Fibroblast of lung (primary cell): ENCODE results near the gene MT1G. TPM values are rescaled to one million over a fixed set of nuclear protein-coding genes. Genes with fewer than 3 reads are reported as not detected.
A peak's percentile ranks its signal among the peaks of the same experiment; 100 is the strongest.

Experiments
- DNase-seq, 2 donors: peaks; one replicate each; pipeline versions ENCODE4 v3.0.0 to v3.0.0-alpha.2; 2010; ENCODE audit warnings: low read depth in 2 of 2
- H2AFZ ChIP-seq: 2 replicates; pipeline ENCODE4 v1.5.1; 2012; ENCODE audit warnings: low read length, control low read depth, inconsistent platforms
- H3K27ac ChIP-seq: 2 replicates; pipeline ENCODE4 v1.5.1; 2011; ENCODE audit warnings: low read length, control low read depth; ENCODE audit not compliant: insufficient read depth
- H3K27me3 ChIP-seq: 2 replicates; pipeline ENCODE4 v1.5.1; 2011; ENCODE audit warnings: mild to moderate bottlenecking, low read length; ENCODE audit not compliant: control insufficient read depth, insufficient read depth
- H3K36me3 ChIP-seq: 2 replicates; pipeline ENCODE4 v1.5.1; 2011; ENCODE audit warnings: low read length; ENCODE audit not compliant: control insufficient read depth, insufficient read depth
- H3K4me1 ChIP-seq: 2 replicates; pipeline ENCODE4 v1.5.1; 2011; ENCODE audit warnings: low read length; ENCODE audit not compliant: control insufficient read depth, insufficient read depth; ENCODE audit errors: extremely low read depth
- H3K4me2 ChIP-seq: 2 replicates; pipeline ENCODE4 v1.5.1; 2011; ENCODE audit warnings: low read length, control low read depth; ENCODE audit not compliant: insufficient read depth; ENCODE audit errors: extremely low read depth
- H3K4me3 ChIP-seq, 4 experiments: fragments of 200-600 bp in 1 of 4; sonication (generic) in 1 of 4; replicated peaks in 1 of 4; 2 replicates each; pipeline ENCODE4 v1.5.1; 2011 to 2016; ENCODE audit warnings: low read length in 4 of 4, low read depth in 3 of 4, mild to moderate bottlenecking in 3 of 4, control low read depth in 2 of 4, inconsistent platforms in 1 of 4, mixed read lengths in 1 of 4; ENCODE audit not compliant: insufficient read depth in 1 of 4; ENCODE audit errors: control extremely low read depth in 1 of 4
- H3K79me2 ChIP-seq: 2 replicates; pipeline ENCODE4 v1.5.1; 2012; ENCODE audit warnings: mild to moderate bottlenecking, low read length, inconsistent platforms; ENCODE audit not compliant: control insufficient read depth, insufficient read depth
- H3K9ac ChIP-seq: 2 replicates; pipeline ENCODE4 v1.5.1; 2011; ENCODE audit warnings: mild to moderate bottlenecking, low read length, control low read depth; ENCODE audit not compliant: insufficient read depth
- H3K9me3 ChIP-seq: 2 replicates; pipeline ENCODE4 v1.5.1; 2012; ENCODE audit warnings: low read depth, low read length; ENCODE audit not compliant: control insufficient read depth, insufficient read depth
- H4K20me1 ChIP-seq: 2 replicates; pipeline ENCODE4 v1.5.1; 2011; ENCODE audit warnings: low read length; ENCODE audit not compliant: control insufficient read depth, insufficient read depth; ENCODE audit errors: extremely low read depth
- CTCF ChIP-seq, 2 donors: IDR thresholded peaks in 1 of 2; conservative IDR thresholded peaks in 1 of 2; 1 replicate in 1 of 2; 2 replicates in 1 of 2; pipeline ENCODE4 v1.5.1; 2011 to 2012; ENCODE audit warnings: low read length in 2 of 2, control low read depth in 1 of 2, inconsistent platforms in 1 of 2, low read depth in 1 of 2, mild to moderate bottlenecking in 1 of 2
- EZH2 ChIP-seq: IDR thresholded peaks from 2 replicates; pipeline ENCODE4 v1.5.1; 2012; ENCODE audit warnings: low read length, control low read depth, mild to moderate bottlenecking; ENCODE audit errors: missing control alignments
- polyA plus RNA-seq, 2 donors: library from polyadenylated mRNA; depleted of rRNA in 1 of 2; stranded (reverse) in 1 of 2; unstranded in 1 of 2; fragments of >200 nt; gene quantifications; 2 replicates each; pipeline ENCODE4 v1.2.1, GENCODE V29; 2011 to 2012; ENCODE audit warnings: missing spikeins in 1 of 2
- total RNA-seq: library from RNA; depleted of rRNA; stranded (reverse); fragments of >200 nt; gene quantifications from 2 replicates; pipeline ENCODE4 v1.2.1, GENCODE V29; 2014

The MT1G gene
- total and polyA plus RNA-seq, 2 donors (not counting 1 experiment from before 2014, with no cell fraction given): 5.7 to 11.6 TPM

- H3K79me2 ChIP-seq: no peaks in the 10 kb centered on the region
Observed at GRCh38 chr16:56640076-56640475, 27.8 kb downstream of the MT1G start.

GRCh38 chr16:56639045-56639444, 28.8 kb downstream of the MT1G start:
- Histone ChIP-seq H3K27ac (no peak overlapping the region), H3K36me3 (no peaks in the 10 kb centered on the region), H3K9ac (no peak overlapping the region), H3K79me2 (no peaks in the 10 kb centered on the region), H3K9me3 (no peaks in the 10 kb centered on the region), H4K20me1 (no peaks in the 10 kb centered on the region), H3K4me1 (no peaks in the 10 kb centered on the region), H3K27me3 (peaks cover 5% of the 10 kb centered on the region), H3K4me2 (no peak overlapping the region), H2AFZ (no peak overlapping the region), H3K4me3 (no peak overlapping the region)
- no peak for DNase-seq
- TF ChIP-seq EZH2 (no peak), CTCF (conservative IDR thresholded peaks at IDR 0.05 in 1 of 2, IDR thresholded peaks at IDR 0.05 in 1 of 2; ENCODE audit: low read depth in 1 of 2, low read length in 2 of 2) (no peak)

More at GRCh38 chr16:56640076-56640475, 27.8 kb downstream of the MT1G start:
- Histone ChIP-seq H4K20me1 (no peaks in the 10 kb centered on the region), H3K4me1 (no peaks in the 10 kb centered on the region), H3K4me2 (no peak overlapping the region), H3K27me3 (peaks cover 5% of the 10 kb centered on the region), H3K4me3 (no peak overlapping the region), H2AFZ (no peak overlapping the region), H3K9me3 (no peaks in the 10 kb centered on the region), H3K27ac (no peak overlapping the region), H3K36me3 (no peaks in the 10 kb centered on the region), H3K9ac (no peak overlapping the region)
- no peak for DNase-seq
- no peak for TF ChIP-seq EZH2
- no peak for TF ChIP-seq CTCF (conservative IDR thresholded peaks at IDR 0.05 in 1 of 2, IDR thresholded peaks at IDR 0.05 in 1 of 2; ENCODE audit: low read depth in 1 of 2, low read length in 2 of 2)

- no peaks in the 10 kb centered on the region for H3K36me3 ChIP-seq
- no peaks in the 10 kb centered on the region for H3K4me1 ChIP-seq
- H3K27me3 ChIP-seq: peaks cover 5% of the 10 kb centered on the region
- H2AFZ ChIP-seq: peak within 1 kb of the TSS; percentile 62
- no peaks in the 10 kb centered on the region for H4K20me1 ChIP-seq
- no peak within 1 kb of the TSS for H3K27ac ChIP-seq
- H3K79me2 ChIP-seq: no peaks in the 10 kb centered on the region
- peak; percentile 54 to 58 for DNase-seq
- peak within 1 kb of the TSS; percentile 49 to 59 (median 50) for H3K4me3 ChIP-seq
- TF ChIP-seq CTCF (conservative IDR thresholded peaks at IDR 0.05 in 1 of 2, IDR thresholded peaks at IDR 0.05 in 1 of 2; ENCODE audit: low read depth in 1 of 2, low read length in 2 of 2) (no peak), EZH2 (no peak)
- H3K9me3 ChIP-seq: no peaks in the 10 kb centered on the region
- H3K4me2 ChIP-seq: peak within 1 kb of the TSS; percentile 83
- peak within 1 kb of the TSS; percentile 8 for H3K9ac ChIP-seq
Observed at GRCh38 chr16:56637814-56638750, 29.8 kb downstream of the MT1G start, which contains the start of gene MT1A. TSS of gene MT1A (plus strand) at chr16:56638666. CDS start at chr16:56638739, 73 bp downstream.
